GM21447 (cell line): Measurements from ENCODE around the gene DGKD.

ENCODE experiments used
- ATAC-seq: cut with Tn5 transposase; IDR thresholded peaks from one replicate; pipeline ENCODE4 v1.9.1; 2021; ENCODE audit not compliant: unreplicated experiment

Gene DGKD

GRCh38 chr2:233470011-233470687, 115.9 kb downstream of the DGKD start:
- no peak for ATAC-seq

- no peak for ATAC-seq
Measured at GRCh38 chr2:233470839-233471238, 116.5 kb downstream of the DGKD start.

- no peak for ATAC-seq
Measured at GRCh38 chr2:233471291-233472035, 117.2 kb downstream of the DGKD start.

GRCh38 chr2:233473386-233473791, 119.1 kb downstream of the DGKD start:
- ATAC-seq, result no peak

- ATAC-seq, result no peak
Measured at GRCh38 chr2:233473878-233474277, 119.6 kb downstream of the DGKD start.

- no peak for ATAC-seq
Measured at GRCh38 chr2:233474308-233475160, 120.2 kb downstream of the DGKD start.

GRCh38 chr2:233476063-233476410, 121.7 kb downstream of the DGKD start:
- ATAC-seq, result no peak

- ATAC-seq, result no peak
Measured at GRCh38 chr2:233476651-233477547, 122.6 kb downstream of the DGKD start.

- no peak for ATAC-seq
Measured at GRCh38 chr2:233477548-233478433, 123.5 kb downstream of the DGKD start.

GRCh38 chr2:233479616-233480489, 125.6 kb downstream of the DGKD start:
- ATAC-seq, result no peak

GRCh38 chr2:233480490-233481202, 126.4 kb downstream of the DGKD start:
- ATAC-seq, result no peak

- ATAC-seq, result no peak
Measured at GRCh38 chr2:233481368-233482142, 127.3 kb downstream of the DGKD start.

- no peak for ATAC-seq
Measured at GRCh38 chr2:233482616-233483015, 128.3 kb downstream of the DGKD start.

GRCh38 chr2:233485726-233486125, 131.4 kb downstream of the DGKD start:
- ATAC-seq, result no peak

GRCh38 chr2:233486357-233486756, 132.1 kb downstream of the DGKD start:
- ATAC-seq, result no peak

GRCh38 chr2:233486778-233487552, 132.7 kb downstream of the DGKD start:
- ATAC-seq, result no peak
